G401.6 (cell line): ENCODE data around the gene SMIM38.
"Not testable (repeated sequence)": the region's sequence is repeated elsewhere in the genome, so short reads cannot be mapped to it uniquely, and the experiment has no call there.

Experiments used
- FAIRE-seq: peaks from 2 replicates; lab custom pipeline; 2012; peaks lifted over from hg19 to GRCh38; lab: Jason Lieb, UNC

The SMIM38 gene

DNA sequence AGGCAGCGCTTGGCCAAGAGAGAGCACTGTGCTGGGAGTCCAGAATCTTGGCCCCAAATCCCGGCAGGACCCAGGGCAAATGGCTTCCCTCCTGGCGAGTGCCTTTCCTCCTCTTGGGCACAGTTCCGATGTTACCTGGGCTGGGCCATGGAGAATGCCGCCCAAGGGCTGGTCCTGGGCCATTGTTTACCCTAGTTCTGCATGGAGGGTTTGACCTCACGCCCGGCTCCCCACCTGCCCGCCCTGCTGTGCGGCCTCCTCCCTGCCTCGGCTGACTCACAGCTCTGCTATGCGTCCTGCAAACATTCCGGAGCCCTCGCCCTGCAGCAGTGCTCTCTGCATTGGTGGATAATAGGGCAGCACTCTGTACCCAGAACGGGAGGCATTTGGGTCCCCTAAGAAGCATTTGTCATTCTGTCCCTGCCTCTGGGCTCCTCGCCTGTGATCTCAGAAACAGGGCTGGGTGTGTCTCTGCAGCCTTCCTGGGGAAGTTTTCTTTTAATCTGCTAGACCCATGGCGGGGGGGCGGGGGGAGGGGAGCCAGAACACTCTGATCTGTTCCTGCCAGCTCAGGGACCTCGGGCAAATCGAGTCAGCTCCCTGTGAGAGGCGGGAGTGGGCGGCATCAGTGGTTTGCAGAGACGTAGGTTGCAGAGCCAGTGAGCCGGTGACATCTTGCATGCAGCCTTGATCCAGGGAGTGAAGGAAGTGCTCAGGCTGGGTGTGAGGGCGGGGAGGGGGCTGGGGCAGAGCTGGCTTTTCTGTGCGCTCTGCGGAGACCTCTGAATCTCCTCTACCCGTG lies 32.9 kb upstream of the SMIM38 start:
- peak; percentile 63 for FAIRE-seq

DNA sequence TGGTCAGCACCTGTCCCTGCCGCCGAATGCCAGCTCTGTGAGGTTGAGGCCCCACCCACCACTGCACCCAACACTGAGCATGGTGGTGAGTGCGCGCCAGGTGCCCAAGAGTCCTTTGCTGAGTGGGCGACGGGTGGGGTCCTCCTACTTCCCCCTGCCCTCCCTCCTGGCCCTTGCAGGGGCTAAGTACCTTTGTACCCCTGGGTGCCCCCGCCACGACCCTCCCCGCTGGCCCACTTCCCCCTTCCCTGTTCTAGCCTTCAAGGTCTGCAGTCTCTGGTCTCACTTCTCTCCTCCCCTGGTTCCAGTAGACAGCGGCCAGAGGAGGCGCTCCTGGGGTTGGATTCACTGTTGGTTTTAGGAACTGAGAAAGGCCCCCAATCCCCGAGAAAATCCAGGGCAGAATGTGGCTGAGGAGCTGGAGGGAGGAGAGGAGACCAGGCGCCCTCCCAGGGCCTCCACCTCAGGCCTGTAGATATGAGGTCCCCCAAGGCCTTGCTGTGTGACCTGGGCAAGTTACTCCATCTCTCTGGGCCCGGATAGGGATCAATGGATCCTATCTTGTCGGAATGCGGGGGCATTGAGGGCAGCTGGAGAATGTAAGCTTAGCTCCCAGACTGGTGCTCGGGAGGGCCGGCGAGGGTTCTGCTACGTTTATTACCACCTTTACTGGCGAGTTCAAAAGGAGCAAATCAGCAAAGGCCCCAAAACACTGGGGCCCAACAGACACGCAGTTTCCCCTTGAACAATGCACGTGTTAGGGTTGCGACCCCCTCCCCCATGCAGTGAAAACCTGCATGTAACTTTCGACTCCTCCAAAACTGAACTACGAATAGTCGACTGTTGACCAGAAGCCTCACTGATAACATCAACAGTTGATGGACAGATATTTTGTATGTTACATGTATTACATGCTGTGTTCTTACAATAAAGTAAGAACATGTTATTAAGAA lies 31.9 kb upstream of the SMIM38 start:
- FAIRE-seq = no peak

DNA sequence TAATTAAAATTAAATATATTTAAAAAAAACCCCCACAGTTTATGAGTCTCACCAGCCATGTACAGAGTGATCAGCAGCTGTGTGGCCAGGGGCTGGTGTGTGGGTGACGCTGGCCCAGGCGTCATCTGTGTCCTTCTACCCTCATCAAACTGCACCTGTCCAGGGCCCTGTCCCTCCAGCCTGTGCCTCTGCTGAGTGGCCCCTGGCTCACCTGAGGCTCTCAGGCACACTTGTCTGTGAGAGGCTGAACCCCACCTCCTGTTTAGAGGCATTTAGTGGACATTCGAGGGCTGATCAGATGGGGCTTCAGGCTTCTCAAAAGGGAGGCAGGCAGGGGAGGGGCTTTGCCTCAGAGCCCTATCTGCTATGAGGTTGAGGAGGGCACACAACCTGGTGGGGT lies 29.9 kb upstream of the SMIM38 start:
- no peak for FAIRE-seq

DNA sequence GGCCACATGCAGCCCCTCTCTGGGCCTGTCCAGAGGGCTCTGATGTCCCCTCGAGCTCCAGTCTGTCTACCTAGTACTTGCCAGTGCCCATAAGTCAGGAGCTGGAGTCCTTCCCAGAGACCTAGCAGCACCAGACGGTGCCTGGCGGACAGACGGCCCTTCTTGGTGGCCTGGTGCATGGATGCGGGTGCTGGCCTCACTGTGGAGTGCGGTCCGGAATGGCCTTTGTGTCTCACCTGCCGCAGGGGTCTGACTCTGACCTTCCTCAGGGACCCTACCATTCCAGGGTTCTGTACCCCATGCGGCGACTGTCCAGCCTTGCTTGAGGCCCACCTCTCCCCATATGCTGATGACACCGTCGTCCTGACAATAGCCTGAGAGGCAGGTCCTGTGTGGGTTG lies 29.4 kb upstream of the SMIM38 start:
- no peak for FAIRE-seq

DNA sequence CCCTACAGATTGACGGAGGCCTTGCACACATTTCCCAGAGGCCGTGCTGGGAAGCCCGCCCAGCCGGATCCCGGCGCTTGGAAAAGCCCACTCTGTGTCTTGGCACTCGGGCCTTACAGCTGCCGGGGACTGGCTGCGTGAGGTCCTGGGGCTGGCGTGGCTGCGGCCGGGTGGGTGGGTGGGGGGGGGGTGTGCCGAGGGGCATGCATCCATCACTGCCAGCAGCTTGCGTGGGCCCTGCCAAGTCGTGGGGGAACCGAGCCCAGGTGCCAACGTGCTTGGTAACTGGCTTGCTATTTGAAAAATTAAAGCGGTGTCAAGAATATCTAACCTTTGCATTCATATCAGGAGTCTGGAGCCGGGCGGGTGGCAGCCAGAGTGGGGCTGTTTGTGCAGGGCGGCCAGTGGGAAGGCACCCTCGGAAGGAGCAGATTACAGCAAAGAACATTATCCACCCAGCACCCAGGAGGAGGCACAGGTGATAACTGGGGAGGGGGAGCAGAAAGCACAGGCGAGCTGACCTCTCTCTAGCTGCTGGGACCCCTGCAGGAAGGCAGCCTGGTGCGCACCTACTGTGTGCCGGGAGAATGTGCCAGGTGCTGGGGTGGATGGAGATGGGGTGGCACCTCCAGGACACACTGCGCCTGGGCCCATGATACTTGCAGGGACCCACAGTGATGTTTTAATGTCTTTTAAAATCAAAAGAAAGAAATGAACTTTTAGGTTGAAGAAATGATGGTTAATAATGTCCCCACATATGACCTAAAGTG lies 28.5 kb upstream of the SMIM38 start:
- no peak for FAIRE-seq

DNA sequence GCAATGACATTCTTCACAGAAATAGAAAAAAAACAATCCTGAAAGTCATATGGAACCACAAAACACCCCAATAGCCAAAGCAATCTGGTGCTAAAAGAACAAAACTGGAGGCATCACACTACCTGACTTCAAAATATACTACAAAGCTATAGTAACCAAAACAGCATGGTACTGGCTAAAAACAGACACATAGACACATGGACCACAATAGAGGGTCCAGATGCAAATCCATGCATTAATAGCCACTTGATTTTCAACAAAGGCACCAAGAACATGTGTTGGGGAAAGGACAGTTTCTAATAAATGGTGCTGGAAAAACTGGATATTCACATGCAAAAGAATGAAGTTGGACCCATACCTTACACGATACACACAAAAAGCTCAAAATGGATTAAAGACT lies 27.9 kb upstream of the SMIM38 start:
- FAIRE-seq = no peak

DNA sequence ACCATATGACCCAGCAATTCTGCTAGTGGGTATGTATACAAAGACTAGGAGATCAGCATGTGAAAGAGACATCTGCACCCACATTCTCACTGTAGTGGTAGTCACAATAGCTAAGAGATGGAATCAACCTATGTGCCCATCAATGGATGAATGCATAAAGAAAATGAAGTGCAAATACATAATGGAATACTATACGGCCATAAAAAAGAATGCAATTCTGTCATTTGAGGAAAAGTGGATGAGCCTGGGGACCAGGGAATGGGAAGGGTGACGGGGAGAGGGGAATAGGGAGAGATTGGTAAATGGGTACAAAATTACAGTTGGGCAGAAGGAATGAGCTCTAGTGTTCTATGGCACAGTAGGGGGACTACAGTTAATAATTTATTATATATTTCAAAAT lies 26.7 kb upstream of the SMIM38 start:
- FAIRE-seq = no peak

DNA sequence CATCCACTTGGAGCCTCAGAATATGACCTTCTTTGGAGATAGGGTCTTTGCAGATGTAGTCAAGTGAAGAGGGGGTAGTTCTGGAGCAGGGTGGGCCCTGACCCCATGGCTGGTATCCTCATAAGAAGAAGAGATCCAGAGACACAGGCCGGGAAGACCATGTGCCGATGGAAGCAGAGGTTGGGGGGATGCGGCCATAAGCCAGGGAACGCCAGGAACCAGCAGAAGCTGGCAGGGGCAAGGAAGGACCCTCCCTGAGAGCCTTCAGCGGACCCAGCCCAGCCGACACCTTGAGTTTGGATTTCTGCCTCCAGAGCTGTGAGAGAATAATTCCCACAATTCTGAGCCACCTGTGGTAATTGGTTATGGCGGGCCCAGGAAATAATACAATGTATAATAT lies 26.1 kb upstream of the SMIM38 start:
- FAIRE-seq = no peak

DNA sequence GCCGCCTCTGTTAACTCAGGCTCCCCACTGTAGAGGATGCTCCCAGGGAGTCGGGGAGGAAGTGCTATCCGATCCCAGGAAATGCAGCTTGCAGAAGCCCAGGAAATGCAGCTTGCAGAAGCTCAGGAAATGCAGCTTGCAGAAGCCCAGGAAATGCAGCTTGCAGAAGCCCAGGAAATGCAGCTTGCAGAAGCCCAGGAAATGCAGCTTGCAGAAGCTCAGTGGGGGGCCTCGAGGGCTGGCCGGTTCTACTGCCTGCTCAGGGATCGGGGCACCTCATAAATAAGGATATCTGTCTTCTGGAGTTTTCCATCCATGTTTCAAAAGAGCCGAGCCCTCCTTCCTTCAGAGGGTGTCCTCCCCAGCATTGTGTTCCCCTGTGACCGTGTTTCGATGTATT lies 25.1 kb upstream of the SMIM38 start:
- no peak for FAIRE-seq

DNA sequence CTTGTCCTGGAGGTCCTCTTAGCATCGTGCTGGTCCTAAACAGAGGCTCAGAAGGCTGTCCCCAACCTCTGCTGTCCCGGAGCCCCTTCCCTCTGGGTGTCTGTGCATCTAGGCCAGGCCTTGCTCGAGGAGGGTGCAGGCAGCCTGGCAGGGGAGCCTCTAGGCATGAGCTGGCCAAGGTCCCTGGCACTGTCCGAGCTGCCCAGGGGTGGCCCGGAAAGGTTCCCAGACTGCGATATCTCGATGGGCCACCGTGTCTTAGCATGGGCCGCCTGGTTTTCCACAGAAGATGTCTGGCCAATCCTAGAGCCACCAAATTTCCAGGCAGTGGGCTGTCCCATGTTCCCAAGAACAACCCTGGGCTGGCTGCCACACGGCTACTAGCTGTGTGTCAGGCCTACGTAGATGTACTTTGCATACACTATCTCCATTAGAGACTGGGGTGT lies 24.6 kb upstream of the SMIM38 start:
- FAIRE-seq = no peak

DNA sequence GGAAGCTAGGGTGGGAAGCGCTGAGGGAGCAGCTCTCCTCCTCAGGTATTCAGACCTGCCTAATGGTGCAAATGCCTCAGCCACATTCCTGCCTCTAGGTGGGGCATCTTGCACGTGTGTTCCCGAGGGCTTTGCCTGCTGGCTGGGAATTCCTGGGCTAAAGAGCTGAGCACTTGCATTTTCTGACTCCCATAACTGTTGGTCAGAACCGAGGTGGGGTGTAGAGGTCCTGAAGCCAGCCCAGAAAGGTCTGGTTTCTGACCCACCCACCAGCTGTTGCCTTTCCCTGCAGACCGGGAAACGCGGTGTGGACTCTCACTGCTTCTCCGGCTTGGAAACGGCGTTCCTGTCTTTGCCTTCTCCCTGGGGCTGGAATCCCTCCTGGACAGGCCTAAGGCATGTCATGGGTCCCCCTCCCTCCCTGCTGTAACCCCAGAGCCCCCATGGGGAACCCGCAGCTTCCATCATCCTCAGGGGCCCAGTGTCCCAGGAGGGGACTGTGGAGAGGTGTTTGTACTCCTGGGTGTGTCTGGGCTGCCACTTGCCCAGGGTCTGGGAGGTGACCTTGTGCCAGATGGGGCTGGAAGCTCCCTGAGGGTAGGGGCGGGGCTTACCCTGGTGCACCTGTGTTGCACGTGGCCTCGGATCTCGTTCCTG lies 24.0 kb upstream of the SMIM38 start:
- peak; percentile 61 for FAIRE-seq

DNA sequence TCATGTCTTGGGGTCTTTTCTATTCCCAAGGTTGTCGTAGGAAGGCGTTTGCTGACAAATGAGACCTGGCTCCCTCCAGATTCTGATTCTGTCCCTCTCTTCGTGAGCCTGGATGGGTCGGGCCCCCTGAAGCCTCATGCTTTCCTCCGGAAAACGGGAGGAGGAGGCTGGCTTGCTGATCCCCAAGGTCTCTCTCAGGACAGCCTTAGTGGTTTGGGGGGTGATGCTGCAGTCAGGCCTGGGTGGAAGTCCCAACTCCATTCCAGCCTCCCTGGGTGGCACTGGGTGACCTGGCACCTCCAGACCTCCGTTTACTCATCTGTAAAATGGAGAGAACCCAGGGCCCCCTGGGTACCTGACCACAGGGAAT lies 23.4 kb upstream of the SMIM38 start:
- FAIRE-seq = no peak

DNA sequence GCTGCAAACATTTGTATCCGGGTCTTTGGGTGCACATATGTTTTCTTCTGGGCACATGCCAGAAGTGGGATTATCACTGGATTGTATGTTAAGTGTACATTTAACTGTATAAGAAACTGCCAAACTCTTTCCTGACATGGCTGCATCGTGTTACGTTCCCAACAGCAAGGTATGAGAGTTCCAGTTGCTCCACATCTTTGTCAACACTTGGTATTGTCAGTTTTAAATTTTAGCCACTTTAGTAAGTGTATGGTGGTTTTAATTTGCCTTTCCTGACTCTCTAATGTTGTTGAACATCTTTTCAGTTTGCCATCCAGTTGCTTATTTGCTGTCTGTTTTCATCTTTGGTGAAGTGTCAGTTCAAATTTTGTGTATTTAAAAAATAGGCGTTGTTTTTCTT lies 22.5 kb upstream of the SMIM38 start:
- FAIRE-seq = no peak

DNA sequence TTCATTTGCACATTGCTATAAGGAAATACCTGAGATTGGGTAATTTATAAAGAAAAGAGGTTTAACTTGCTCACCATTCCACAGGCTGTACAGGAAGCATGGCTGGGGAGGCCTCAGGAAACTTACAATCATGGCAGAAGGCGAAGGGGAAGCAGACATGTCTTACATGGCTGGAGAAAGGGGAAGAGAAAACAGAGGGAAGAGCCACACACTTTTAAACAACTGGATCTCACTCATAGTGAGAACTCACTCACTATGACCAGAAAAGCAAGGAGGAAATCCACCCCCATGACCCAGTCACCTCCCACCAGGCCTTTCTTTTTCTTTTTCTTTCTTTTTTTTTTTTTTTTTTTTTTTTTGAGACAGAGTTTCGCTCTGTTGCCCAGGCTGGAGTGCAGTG lies 21.6 kb upstream of the SMIM38 start:
- FAIRE-seq = not testable (repeated sequence)

DNA sequence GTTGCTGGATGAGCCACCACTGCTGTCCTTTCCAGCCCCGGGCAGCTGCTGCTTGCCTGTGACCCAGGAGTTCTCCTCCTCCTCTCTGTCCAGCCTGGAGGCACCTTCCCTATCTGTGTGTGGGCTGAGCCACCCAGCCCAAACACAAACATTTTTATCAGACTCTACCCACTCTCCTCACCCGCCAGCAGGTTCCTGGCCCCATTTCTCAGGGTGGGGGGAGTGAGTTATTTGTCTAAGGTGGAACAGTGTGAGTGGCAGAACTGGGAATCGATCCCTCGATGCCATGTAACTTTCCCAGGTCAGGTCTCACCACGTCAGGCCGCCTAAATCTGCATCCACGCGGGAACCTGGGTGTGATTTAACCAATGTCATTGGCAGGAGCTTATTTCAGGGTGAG lies 20.8 kb upstream of the SMIM38 start:
- FAIRE-seq = no peak

DNA sequence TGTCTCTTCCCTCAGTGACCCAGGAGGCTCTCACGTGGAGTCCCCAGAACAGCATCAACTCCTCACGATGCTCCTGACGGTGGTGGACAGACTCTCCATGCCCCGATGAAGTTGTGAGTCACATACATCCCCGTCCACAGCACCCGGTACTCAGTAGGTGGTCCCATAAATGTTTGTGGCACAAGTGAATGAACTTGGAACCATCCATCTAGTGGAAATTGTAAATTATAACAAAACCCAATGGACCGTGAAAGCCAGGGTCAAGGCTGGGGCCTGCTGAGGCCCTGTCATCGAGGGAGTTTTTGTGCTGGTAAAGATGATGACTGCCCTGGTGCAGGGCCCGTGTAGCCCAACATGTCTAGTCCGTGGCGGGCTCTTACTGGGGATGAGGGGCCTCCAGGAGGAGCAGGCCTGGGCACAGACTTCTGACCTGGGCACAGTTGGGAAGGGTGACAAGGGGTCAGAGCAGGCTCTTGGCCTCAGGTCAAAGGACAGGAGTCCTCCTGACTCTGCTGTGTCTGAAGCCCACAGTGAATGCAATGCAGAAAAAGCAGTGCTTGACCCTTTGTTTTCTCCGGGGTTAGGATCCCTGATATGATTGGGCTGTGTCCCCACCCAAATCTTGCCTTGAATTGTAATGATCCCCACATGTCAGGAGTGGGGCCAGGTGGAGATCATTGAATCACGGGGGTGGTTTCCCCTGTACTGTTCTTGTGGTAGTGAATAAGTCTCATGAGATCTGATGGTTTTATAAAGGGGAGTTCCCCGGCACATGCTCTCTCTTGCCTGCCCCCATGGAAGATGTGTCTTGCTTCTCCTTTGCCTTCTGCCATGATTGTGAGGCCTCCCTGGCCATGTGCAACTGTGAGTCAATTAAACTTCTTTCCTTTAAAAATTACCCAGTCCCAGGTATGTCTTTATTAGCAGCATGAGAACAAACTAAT lies 20.0 kb upstream of the SMIM38 start:
- no peak for FAIRE-seq

DNA sequence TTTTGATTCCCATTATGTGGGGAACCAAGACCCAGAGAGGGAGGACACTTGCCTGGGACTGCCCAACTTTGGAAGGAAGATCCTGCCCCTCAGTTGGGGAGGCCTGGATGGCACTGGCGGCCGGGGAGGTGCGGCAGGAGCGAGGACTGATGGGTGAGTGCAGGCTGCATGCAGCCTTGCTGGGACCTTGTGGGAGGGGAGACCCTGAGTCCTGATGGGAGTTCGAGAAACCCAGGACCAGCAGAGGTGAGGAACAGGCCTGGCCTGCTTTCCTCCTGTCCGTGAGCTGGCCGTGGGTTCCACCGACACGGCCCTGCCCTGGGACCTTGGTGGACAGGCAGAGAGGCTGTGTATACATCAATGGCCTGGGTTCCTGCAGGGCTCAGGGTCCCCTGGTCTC lies 19.3 kb upstream of the SMIM38 start:
- no peak for FAIRE-seq

DNA sequence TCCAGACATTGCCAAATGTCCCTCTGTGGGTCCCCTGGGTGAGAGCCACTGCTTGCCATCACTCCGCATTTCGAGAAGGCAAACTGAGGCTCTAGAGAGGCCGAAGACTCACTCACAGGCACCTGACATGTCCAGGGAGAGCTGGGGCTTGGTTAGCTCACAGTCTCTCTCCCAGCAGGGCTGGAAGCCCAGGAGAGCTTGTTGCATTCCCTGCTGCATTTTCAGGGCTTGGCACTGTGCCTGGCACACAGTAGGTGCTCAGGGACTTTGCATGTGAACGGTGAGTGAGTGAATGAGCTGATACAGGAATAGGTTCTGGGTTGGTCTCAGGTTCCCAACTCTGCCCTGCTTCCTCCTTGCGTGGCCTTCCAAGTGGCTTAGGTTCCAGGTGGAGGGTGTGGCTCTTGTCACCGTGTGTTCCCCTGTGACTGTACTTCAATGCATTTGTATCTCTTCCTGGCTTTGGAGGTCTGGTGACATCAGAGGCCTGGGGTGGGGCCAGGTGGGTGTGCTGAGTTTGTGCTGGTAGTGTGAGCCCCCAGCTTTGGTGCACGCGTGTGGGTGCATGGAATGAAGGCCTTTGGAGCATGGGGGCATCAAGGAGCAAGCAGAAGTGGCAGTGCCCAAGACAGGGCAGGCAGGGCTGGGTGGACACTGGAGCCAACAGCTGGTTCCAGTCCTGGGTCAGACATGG lies 18.4 kb upstream of the SMIM38 start:
- FAIRE-seq = no peak

DNA sequence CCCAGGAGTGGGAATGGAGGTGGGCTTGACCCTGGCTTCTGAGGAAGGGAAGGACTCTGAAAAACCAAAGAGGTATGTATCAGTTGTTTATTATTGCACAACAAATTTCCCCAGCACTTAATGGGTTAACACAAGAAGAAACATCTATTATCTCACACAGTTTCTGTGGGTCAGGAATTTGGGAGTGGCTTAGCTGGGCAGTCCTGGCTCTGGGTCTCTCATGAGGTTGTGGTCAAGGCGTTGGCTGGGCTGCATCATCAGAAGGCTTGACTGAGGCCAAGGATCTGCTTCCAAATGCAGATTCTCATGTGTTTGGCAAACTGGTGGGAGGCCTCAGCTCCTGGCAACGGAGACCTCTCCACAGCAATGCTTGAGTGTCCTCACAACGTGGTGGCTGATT lies 17.5 kb upstream of the SMIM38 start:
- no peak for FAIRE-seq

DNA sequence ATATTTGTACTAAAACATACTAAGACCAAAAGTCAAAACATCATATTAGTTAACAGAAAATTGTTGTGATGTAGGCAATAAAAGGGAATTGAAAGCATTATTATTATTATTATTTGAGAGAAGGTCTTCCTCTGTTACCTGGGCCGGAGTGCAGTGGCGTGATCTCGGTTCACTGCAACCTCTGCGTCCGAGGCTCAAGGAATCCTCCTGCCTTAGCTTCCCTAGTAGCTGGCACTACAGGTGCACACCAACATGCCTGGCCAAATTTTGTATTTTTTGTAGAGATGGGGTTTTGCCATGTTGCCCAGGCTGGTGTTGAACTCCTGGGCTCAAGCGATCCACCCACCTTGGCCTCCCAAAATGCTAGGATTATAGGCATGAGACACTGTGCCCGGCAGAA lies 15.6 kb upstream of the SMIM38 start:
- not testable (repeated sequence) for FAIRE-seq
